Activated CD4-positive, alpha-beta T cell treated with anti-CD3 and anti-CD28 coated beads, Interleukin-2, Interleukin-6, amounts not matched to agents 100 ng/mL and 50 ng/mL, durations not matched to agents 16 hours and 8 hours (primary cell): ENCODE results near the gene MFAP4.

ENCODE experiments used
- DNase-seq: peaks from one replicate; pipeline ENCODE4 v3.0.0-alpha.2; 2020

The MFAP4 gene, protein sequence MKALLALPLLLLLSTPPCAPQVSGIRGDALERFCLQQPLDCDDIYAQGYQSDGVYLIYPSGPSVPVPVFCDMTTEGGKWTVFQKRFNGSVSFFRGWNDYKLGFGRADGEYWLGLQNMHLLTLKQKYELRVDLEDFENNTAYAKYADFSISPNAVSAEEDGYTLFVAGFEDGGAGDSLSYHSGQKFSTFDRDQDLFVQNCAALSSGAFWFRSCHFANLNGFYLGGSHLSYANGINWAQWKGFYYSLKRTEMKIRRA

GRCh38 chr17:19386974-19387920 lies at the start of gene MFAP4:
Gene MFAP4, minus strand, starts transcription at chr17:19387190. Its CDS starts 35 bp downstream, at chr17:19387155.
- DNase-seq, result no peak

DNA sequence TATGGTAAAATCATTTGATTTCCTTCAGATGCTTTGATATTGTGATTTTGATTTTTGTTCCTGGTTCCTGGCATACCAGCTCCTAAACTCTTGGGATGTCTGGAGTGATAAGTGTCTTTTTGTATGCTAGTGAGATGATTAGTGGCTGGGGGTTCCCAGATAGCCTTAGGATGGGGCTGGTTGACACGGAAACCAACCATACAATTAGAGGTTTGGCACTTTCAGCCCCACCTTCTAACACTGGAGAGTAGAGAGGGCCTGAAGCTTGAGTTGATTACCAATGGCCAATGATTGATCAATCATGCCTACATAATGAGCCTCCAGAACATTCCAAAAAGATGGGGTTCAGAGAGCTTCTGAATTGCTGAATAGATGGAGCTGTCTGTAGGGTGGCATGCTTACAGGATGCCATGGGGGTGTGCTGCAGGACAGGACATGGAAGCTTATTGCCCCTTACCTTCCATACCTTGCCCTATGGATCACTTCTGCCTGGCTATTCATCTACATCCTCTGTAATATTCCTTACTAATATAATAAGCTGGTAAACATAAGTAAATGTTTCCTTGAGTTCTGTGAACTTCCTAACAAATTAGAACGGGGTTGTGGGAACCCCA lies 46.8 kb upstream of the MFAP4 start:
- no peak for DNase-seq

- no peak for DNase-seq
Observed at GRCh38 chr17:19433255-19433654, 46.3 kb upstream of the MFAP4 start.

- no peak for DNase-seq
Observed at GRCh38 chr17:19431691-19432090, 44.7 kb upstream of the MFAP4 start.

DNA sequence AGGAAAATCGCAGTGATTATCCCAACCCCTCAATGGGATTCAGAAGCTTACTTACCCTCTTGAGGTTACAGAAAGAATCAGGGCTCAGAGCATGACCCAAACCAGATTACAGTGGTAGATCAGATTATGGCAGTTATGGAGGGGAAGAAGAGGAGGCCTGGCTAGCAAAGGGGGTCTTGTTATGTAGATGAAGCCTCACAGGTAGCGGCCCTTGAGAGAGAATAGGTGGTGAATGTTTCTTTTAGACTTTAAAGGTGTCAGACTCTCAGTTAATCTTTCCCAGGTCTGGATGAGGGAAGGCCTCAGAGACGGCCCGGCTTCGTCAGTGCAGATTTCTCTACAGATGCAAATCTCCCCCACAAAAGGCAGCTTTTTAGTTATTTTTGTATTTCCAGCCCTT lies 39.6 kb upstream of the MFAP4 start:
- no peak for DNase-seq

GRCh38 chr17:19424934-19425868 lies 38.2 kb upstream of the MFAP4 start:
- DNase-seq, result peak; percentile 20

GRCh38 chr17:19421926-19422325 lies 34.9 kb upstream of the MFAP4 start:
- DNase-seq, result no peak

DNA sequence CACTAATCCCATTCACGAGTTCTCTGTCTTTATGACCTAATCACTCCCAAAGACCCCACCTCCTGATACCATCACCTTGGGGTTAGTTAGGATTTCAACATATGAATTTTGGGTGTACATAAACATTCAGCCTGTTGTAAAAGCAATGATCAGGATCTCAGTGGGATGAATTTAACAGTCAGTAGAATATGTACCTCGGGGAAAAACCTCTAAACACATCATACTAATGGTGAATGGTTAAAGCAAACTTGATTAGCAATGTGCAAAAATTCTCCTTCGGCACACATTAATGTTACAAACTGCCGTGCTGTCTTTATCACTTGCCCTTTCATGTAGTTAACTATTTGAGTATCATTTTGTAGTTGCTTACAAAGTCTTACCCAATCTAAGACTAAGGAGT lies 34.2 kb upstream of the MFAP4 start:
- no peak for DNase-seq

DNA sequence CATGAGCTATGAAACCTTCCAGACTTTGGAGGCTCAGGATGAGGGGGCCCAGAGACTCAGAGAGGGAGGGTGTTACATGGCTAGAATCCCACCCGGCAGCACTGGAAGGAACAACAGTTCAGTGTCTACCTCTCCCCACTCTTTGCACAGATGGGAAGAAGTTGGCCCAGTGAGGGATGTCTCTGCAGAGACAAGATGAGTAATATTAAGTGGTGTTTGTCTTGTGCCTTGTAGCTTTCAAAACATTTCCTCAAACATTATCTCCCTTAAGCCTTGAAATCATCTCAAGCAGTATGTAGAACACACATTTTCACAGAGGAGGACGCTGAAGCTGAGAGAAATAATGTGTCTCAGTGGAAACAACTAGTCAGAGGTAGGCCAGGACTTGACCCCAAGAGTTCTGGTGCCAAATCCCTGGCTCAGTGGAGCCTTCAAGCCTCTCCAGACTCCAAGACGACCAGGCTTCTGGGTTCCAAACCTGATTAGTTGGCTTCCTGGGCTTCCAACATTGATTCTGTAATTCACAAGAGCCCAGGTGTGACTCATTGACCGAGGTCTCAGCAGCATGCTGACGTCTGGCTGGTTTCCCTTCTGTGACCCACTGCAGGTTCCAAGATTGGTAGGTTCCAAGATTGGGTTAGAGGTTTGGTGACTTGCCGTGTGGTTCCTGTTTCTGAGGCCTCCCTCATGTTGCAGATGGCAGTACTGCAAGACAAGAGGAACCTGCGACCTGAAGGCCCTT lies 31.4 kb upstream of the MFAP4 start:
- DNase-seq, result peak; percentile 20

- no peak for DNase-seq
Observed at GRCh38 chr17:19417611-19418010, 30.6 kb upstream of the MFAP4 start.

DNA sequence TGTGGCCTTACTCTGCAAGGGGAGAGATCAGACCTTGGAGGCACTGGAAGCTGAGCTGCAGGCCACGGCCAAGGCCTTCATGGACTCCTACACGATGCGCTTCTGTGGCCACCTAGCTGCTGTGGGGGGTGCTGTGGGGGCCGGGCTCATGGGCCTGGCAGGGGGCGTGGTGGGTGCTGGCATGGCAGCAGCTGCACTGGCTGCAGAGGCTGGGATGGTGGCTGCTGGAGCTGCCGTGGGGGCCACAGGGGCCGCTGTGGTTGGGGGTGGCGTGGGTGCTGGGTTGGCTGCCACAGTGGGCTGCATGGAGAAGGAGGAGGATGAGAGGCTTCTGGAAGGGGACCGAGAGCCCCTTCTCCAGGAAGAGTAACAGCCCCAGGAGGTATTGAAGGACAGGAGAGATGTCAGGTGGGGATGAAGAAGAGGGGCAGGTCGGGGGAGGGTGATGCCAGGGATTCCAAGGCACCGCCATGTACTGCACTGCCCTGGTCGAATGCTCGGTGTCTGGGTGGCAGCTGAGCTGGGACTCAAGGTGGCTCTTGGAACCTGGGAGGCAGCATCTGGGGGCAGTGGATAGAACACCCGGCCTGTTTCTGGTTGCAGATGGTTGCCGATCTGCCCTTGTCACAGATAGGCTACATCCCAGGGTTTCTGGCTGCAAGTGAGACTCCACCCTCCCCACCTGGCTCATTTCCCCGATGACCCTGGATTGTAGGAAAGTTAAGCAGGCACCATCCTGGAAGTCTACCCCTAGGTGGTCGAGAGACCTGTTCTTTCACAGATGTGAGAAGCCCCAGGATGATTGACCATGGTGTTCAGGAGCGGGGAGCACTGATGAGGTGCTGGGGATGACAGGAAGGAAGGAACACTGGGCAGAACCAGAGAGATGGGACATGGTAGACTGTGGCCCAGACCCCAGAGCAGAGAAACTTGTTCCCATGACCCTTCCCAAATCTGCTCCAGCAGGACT lies 29.1 kb upstream of the MFAP4 start:
- no peak for DNase-seq

GRCh38 chr17:19415311-19415710 lies 28.3 kb upstream of the MFAP4 start:
- DNase-seq, result no peak

DNA sequence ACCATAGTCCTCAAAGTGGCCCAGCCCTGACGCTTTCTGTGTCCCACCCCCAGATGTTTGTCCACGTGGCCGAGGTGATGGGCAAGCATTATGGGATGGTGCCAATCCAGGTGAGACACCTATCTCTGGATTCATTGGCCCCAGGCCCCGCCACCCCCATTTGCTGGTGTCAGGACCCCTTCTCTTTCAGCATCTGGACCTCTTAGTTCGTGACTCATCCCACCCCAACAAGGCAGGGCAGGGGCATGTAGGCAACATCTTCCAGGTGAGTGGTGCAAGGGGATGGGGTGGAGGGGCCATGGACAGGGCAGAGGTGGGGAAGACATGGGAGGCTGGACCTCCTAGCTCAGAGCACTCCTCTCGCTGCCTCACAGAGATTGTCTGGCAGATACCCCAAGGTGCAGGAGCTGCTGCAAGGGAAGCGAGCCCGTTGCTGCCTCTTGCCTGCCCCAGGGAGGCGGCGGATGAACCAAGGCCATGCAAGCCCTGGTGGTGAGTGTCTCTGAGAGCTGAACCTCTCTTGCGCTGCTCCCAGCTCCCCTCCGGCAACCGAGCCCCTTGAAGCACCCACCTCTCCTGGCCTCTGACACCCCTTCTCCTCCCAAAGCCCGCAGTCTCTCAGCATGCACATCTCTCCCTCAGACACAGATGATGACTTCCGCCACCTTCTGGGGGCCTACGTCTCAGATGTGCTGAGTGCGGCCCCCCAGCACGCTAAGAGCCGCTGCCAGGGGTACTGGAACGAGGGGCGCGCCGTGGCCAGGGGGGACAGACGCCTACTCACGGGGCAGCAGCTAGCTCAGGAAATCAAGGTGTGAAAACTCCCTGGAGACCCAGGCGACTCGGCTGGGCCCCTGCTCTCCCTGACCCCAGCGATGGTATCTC lies 27.6 kb upstream of the MFAP4 start:
- no peak for DNase-seq

DNA sequence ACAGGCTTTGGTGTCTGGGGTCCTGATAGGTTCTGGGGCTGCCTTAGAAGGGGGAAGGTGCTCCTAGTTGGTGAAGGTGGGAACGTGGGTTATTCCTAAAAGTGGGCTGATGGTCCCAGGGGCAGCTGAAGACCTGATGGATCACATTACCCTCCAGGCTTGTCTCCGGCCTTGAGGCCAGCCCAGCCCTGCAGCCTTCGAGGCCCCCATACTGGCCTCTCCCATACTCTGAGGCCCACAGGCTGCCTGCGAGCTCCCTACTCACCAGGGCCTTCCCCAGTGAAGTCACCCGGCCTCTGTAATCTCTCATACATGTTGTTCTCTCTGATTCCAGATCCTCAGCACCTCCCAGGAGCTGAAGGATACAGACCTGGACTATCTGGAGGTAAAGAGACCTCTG lies 26.8 kb upstream of the MFAP4 start:
- no peak for DNase-seq

- no peak for DNase-seq
Observed at GRCh38 chr17:19412984-19413383, 26.0 kb upstream of the MFAP4 start.

- DNase-seq, result no peak
Observed at GRCh38 chr17:19412510-19412909, 25.5 kb upstream of the MFAP4 start.

DNA sequence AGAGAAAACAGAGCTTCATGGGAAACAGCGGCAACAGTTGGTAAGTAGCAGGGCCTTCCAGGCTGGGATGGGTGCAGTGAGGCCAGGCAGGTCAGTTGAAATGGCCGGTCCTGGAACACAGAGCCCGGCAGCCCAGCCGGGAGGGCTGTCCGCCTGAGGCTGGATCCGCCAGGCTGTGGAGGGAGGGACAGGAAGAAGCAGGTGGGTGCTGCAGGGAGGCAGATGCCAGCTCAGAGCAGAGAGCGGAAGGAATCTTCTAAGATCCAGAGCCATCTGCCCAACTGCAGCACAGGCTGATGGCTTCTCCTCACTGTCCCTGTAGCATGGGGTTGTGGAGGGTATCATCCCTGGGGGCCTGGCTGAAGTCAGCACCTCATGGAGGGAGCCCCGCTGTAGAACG lies 24.6 kb upstream of the MFAP4 start:
- DNase-seq, result no peak

DNA sequence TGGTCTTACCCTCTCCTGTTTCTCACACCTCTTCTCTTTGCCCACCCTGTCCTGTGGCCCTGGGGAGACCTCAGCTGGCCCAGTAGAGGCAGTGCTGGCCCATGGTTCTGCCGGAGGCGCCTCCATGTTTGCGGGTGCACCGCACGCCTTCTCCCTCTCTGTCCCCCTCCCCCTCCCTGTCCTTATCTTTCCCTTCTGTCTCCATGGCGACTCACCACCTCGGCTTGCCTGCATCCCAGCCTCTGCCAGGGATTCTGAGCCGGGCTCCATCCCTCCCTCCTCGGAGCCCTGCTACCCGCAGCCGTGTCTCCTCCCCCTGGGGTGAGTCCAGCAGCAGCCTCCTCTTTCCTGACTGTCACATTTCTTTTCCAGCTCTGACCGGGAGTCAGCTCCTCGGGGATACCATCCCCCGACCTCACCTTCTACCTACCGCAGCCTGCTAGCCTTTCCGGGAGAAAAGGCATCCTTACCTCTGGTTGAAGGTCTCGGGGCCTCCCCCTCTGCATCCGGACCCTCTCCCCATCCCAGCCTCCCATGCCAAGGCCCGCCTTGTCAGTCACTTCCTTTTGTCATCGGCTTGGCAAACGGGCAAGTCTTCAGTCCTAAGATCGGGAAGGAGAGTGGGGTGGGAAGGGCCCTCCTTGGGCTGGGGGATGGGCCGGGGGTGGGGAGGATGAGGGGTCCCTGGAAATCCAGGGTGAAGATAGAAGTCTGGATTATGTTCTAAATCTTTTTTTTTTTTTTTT lies 24.1 kb upstream of the MFAP4 start, which contains the start of gene RNF112:
TSS of gene RNF112 (plus strand) at position 358 of the 746 bp plus-strand sequence. CDS start at position 535, 177 bp downstream.
- DNase-seq, result no peak

DNA sequence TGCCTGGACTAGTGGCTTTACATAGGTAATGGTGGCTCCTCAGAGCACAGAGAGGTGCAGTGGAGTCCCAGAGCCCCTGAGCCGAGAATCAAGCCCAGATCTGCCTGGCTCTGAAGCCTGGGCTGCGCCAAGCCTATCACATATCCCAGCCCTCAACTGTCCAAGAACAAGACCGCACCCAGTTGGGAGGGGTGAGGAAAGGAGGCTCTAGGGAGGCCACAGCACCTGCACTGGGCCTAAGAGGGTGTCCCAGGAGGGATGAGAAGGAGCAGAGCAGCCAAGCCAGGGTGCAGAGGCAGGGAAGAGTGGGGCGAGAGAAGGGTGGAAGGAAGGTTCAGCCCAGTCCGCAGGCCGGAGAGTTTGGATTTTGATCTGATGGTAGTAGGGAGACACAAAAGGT lies 23.1 kb upstream of the MFAP4 start:
- DNase-seq, result no peak
